Right forelimb (tissue), 1 donor: ENCODE results near the gene TJP1.
"Not testable (repeated sequence)": the region's sequence is repeated elsewhere in the genome, so short reads cannot be mapped to it uniquely, and the experiment has no call there.

Experiments used
- DNase-seq: peaks from one replicate; pipeline ENCODE4 v3.0.0-alpha.2; 2018

Gene TJP1

DNA sequence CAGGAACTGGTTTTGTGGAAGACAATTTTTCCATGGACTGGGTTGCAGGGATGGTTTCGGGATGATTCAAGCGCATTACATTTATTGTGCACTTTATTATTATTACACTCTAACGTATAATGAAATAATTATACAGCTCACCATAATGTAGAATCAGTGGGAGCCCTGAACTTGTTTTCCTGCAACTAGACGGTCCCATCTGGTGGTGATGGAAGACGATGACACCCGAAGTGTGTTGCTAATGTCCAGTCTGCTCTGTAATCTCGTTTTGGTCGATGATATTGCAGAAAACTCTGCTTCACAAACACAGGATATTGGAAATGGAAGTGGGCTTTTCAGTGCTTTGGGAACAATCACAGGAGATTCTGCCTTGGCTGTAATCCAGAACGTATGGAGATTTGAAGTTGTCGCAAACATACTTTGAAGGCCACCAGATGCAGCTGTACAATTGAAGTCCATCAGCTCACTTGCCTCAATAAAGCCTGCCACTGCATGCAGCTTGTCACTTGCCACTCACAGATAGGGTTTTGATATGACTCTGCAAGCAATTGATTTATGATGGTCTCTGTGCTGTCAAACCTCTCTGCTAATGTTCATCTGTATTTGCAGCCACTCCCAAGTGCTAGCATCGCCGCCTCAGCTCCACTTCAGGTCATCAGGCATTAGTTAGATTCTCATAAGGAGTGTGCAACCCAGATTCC, 141.7 kb downstream of the TJP1 start:
- no peak for DNase-seq

DNA sequence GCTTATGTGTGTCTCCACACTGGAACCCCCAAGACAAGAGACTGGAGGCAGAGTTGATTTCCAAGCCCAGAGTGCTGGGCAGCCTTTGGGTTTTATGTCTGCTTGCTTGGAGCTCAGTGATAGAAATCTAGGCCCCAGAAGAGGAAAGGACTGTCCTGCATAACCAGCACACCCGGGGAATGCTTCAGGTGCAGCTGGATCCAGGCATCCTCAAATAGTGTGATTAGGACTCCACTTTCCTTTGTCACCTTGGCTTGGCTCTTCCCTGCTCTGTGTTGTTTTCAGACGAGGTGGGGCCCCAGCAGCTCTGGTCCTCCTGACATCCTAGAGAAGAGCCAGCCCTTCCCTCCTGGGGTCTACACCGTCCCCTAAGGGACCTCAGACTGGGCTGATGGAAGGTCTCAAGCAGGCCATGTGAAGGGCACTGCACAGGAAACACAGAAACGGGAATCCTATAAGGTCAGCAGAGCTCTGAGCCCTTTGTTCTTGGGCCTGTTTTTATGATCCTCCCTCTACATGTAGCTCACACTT, 143.7 kb downstream of the TJP1 start:
- DNase-seq, result no peak

DNA sequence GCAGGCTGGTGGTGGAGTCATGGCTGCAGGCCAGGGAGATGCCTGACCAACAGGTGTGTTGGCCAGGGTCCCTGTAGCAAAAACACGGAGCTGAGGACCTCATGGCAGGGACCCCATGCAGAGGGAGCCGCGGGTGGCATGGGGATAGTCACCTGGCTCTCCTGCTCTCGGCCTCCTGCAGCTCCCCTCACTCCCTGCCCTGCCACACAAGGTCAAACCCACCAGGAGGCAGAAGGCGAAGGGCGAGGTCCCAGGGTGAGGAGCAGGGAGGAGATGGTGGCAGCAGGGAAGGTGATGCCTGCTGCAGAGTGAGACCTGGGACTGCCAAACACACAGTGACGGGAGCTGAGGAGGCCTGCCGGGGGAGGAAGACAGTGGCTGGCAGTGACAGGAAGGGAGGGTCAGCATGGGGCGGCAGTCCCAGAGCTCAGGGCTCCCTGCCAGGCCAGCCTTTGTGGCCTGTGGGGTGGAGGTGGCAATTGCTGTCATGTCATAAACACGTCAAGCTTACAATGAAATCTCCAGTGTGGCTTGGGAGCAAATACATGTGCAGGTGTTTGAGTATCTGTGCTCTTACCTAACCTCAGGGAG, 144.3 kb downstream of the TJP1 start:
- no peak for DNase-seq

GRCh38 chr15:29677455-29677854, 144.8 kb downstream of the TJP1 start:
- DNase-seq, result no peak

GRCh38 chr15:29676961-29677402, 145.3 kb downstream of the TJP1 start:
- no peak for DNase-seq

DNA sequence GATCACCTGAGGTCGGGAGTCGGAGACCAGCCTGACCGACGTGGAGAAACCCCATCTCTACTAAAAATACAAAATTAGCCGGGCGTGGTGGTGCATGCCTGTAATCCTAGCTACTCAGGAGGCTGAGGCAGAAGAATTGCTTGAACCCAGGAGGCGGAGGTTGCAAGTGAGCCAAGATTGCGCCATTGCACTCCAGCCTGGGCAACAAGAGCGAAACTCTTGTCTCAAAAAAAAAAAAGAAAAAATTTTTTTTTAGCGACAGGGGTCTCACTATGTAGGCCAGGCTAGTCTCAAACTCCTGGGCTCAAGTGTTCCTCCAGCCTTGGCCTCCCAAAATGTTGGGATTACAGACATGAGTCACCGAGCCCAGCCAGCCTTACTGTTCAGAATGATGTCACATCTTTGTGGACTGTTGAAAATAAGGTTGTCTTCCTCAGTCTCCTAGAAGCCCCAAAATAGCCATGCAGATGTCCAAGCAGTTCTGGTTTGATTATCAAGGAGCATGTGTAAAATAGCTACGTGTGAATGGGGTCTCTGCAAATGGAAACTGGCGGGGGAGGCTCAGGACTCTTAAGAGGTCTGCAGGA, 145.8 kb downstream of the TJP1 start:
- not testable (repeated sequence) for DNase-seq

DNA sequence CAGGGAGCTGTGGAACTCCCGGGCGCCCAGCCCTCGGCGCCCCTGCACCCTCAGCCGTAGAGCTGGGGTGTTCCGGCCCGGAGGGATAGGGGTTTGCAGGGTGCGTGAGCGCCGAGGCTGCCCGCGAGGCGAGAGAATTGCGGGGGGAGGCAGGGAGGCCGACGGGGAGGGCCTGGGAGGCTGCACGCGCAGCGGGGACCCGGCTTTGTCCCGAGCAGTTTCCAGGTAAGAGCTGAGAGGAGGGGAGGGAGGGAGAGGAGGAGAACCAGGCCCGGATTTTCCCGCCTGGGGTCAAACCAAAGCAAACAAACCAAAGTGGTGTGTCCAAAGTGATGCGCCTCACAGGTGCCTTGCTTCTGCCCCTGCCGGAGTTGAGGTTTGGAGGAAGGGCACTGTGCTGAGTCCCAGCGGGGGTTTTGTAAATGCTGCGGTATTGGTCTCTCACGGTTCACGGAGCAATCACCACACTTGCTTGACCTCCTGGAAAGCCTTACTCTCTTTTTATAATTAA, 146.4 kb downstream of the TJP1 start:
- no peak for DNase-seq

DNA sequence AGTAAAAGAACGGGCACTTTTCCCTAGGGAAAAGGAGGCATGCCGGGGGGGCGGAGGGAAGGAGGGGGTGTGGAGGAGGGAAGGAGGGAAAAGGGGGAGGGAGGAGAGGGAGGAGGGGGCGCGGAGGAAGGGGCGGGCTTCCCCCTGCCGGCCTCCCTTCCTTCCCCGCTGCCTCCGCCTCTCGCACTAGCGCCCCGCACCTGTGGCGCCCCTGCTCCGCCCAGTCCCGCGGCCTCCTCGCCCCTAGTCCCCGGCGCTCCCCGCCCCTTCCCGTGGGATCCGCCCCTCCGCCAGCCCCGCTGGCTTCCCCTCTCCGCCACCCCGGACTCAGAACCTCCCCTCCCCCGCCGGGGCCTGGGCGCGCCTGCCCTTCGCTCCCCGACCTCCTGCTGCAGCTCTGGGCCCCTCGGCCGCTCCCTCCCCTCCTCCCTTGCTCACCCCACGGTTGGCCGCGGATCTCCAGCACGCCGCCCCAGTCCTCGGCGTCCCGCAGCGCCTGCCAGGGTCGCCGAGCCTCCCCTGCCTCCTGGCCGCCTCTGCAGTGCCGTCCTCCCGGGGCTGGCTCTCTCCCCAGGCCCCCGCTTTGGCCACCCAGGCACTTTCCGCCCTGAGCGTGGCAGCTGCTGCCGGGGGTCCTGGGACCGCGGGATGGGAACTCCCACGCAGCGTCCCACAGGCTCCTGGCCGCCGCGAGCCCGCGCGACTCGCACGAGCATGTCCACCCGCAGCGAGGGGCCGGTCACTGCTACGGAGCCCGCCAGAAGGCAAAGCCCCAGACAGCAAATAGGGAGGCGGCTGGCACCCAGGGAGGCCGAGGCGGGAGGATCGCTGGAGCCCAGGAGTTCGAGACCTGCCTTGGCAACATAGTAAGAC, 147.4 kb downstream of the TJP1 start:
- DNase-seq, result peak; percentile 65

- DNase-seq, result no peak
Observed at GRCh38 chr15:29672923-29673809, 149.1 kb downstream of the TJP1 start.

- DNase-seq, result no peak
Observed at GRCh38 chr15:29672446-29672845, 149.8 kb downstream of the TJP1 start.

- not testable (repeated sequence) for DNase-seq
Observed at GRCh38 chr15:29672046-29672445, 150.2 kb downstream of the TJP1 start.

- no peak for DNase-seq
Observed at GRCh38 chr15:29670998-29671981, 151.0 kb downstream of the TJP1 start.

DNA sequence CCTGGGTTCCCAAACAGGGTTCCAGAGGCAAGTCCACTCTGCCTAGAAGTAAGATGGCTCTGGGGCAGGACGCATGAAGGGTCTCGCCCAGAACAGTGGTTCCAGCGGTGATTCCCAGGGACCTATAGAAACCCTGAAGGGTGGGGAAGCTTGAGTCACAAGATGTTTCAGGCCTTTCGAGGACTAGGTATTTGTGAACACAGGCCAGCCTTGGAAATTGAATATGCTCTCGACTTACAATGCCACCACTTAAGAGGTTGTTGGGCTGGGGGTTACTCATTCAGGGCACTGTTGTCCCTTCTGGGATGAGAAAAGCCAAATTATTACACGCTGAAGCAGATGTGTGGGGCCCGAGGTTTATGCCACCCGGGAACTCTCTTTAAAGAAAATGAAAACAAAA, 152.0 kb downstream of the TJP1 start:
- no peak for DNase-seq

- no peak for DNase-seq
Observed at GRCh38 chr15:29669823-29670222, 152.4 kb downstream of the TJP1 start.

GRCh38 chr15:29668120-29668602, 154.1 kb downstream of the TJP1 start:
- no peak for DNase-seq

DNA sequence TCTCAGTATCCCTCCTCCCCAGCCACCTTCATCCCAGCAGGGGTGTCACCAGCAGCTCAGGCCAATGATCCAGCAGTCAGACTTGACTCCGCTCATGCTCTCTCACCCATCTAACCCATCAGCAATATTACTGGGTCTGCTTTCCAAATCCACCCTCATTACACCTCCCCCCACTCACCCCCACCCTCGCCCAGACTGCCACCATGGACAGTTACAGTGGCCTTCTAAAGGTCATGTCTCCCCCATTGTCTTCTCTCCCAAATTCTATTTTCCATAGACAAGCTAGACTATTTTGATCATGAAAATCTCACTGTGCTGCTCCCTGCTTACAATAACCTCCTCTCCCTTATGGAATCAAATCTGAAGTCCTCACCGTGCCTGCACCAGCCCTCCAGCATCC, 156.0 kb downstream of the TJP1 start:
- DNase-seq, result no peak

GRCh38 chr15:29665444-29666003, 156.7 kb downstream of the TJP1 start:
- no peak for DNase-seq

GRCh38 chr15:29664406-29664805, 157.9 kb downstream of the TJP1 start:
- DNase-seq, result no peak

DNA sequence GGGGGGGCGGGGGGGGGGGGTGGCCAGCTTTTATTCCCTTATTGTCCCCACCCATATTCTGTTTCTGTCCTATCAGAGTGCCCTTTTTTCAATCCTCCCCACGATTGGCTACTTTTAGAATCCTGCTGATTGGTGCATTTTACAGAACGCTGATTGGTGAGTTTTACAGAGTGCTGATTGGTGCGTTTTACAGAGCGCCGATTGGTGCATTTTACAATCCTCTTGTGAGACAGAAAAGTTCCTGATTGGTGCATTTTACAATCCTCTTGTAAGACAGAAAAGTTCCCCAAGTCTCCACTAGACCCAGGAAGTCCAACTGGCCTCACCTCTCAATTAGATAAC, 164.8 kb downstream of the TJP1 start:
- DNase-seq, result not testable (repeated sequence)
